HAP-1 (cell line): ENCODE measurements around the gene SFXN1.

Experiments used
- DNase-seq, 2 experiments: peaks; one replicate each; pipeline ENCODE4 v3.0.0-alpha.2; 2016 to 2020; ENCODE audit warnings: low spot score in 2 of 2
- H3K27me3 ChIP-seq: fragments of 250-450 bp; sonication (Bioruptor Pico); 2 replicates; pipeline ENCODE4 v1.5.1; 2020; ENCODE audit warnings: low read depth, mild to moderate bottlenecking, moderate library complexity
- H3K36me3 ChIP-seq: fragments of 250-450 bp; sonication (Bioruptor Pico); replicated peaks from 2 replicates; pipeline ENCODE4 v1.5.1; 2020; ENCODE audit warnings: mild to moderate bottlenecking
- H3K4me1 ChIP-seq: fragments of 250-450 bp; sonication (Bioruptor Pico); 2 replicates; pipeline ENCODE4 v1.5.1; 2020; ENCODE audit warnings: mild to moderate bottlenecking
- H3K4me3 ChIP-seq: fragments of 250-450 bp; sonication (Bioruptor Pico); 2 replicates; pipeline ENCODE4 v1.5.1; 2020; ENCODE audit warnings: mild to moderate bottlenecking, moderate library complexity
- H3K9me3 ChIP-seq: fragments of 250-450 bp; sonication (Bioruptor Pico); 2 replicates; pipeline ENCODE4 v1.5.1; 2020; ENCODE audit warnings: mild to moderate bottlenecking, moderate library complexity
- in situ Hi-C: fragments of 300-500 bp; cut with MboI; formaldehyde crosslinking; loops from 3 replicates; pipeline ENCODE4 v1.14.3; 2020; ENCODE audit warnings: low sequenced_read_pairs, inconsistent platforms, mixed read lengths

SFXN1 gene

GRCh38 chr5:175564716-175565115 is 86.4 kb downstream of the SFXN1 start:
- no peaks in the 10 kb centered on the region for H3K36me3 ChIP-seq
- in situ Hi-C loops: no loop called here
- no peak for DNase-seq
- no peaks in the 10 kb centered on the region for H3K9me3 ChIP-seq
- H3K4me3 ChIP-seq: no peak overlapping the region
- peaks cover 59% of the 10 kb centered on the region for H3K27me3 ChIP-seq
- no peaks in the 10 kb centered on the region for H3K4me1 ChIP-seq

GRCh38 chr5:175566697-175567096 is 88.3 kb downstream of the SFXN1 start:
- H3K27me3 ChIP-seq: peaks cover 54% of the 10 kb centered on the region
- H3K4me1 ChIP-seq: no peaks in the 10 kb centered on the region
- no peak overlapping the region for H3K4me3 ChIP-seq
- DNase-seq: no peak
- H3K9me3 ChIP-seq: no peaks in the 10 kb centered on the region
- no peaks in the 10 kb centered on the region for H3K36me3 ChIP-seq
- in situ Hi-C loops: no loop called here

- no peaks in the 10 kb centered on the region for H3K4me1 ChIP-seq
- no peaks in the 10 kb centered on the region for H3K9me3 ChIP-seq
- in situ Hi-C loops: no loop called here
- peaks cover 44% of the 10 kb centered on the region for H3K27me3 ChIP-seq
- H3K4me3 ChIP-seq: no peak overlapping the region
- no peak for DNase-seq
- H3K36me3 ChIP-seq: no peaks in the 10 kb centered on the region
Measured at GRCh38 chr5:175567954-175568353, 89.6 kb downstream of the SFXN1 start.

GRCh38 chr5:175569701-175570100 is 91.3 kb downstream of the SFXN1 start:
- no peak for DNase-seq
- Histone ChIP-seq H3K36me3 (no peaks in the 10 kb centered on the region), H3K9me3 (no peaks in the 10 kb centered on the region), H3K4me1 (no peaks in the 10 kb centered on the region), H3K27me3 (peaks cover 40% of the 10 kb centered on the region), H3K4me3 (no peak overlapping the region)
- in situ Hi-C loops: no loop called here

- H3K27me3 ChIP-seq: peaks cover 38% of the 10 kb centered on the region
- H3K36me3 ChIP-seq: no peaks in the 10 kb centered on the region
- no peak overlapping the region for H3K4me3 ChIP-seq
- in situ Hi-C loops: no loop called here
- DNase-seq: no peak
- no peaks in the 10 kb centered on the region for H3K9me3 ChIP-seq
- H3K4me1 ChIP-seq: no peaks in the 10 kb centered on the region
Measured at GRCh38 chr5:175572886-175573285, 94.5 kb downstream of the SFXN1 start.

- Histone ChIP-seq H3K36me3 (no peaks in the 10 kb centered on the region), H3K27me3 (peaks cover 45% of the 10 kb centered on the region), H3K9me3 (no peaks in the 10 kb centered on the region), H3K4me1 (no peaks in the 10 kb centered on the region), H3K4me3 (no peak overlapping the region)
- in situ Hi-C loops: no loop called here
- no peak for DNase-seq
Measured at GRCh38 chr5:175573493-175574269, 95.3 kb downstream of the SFXN1 start.

GRCh38 chr5:175575301-175575700 is 96.9 kb downstream of the SFXN1 start:
- Histone ChIP-seq H3K9me3 (no peaks in the 10 kb centered on the region), H3K4me3 (no peak overlapping the region), H3K27me3 (peaks cover 55% of the 10 kb centered on the region), H3K4me1 (no peaks in the 10 kb centered on the region), H3K36me3 (no peaks in the 10 kb centered on the region)
- in situ Hi-C loops: no loop called here
- no peak for DNase-seq

GRCh38 chr5:175576096-175576495 is 97.7 kb downstream of the SFXN1 start:
- H3K27me3 ChIP-seq: peaks cover 55% of the 10 kb centered on the region

GRCh38 chr5:175576591-175576990 is 98.2 kb downstream of the SFXN1 start:
- DNase-seq: no peak
- in situ Hi-C loops: no loop called here
- Histone ChIP-seq H3K27me3 (peaks cover 52% of the 10 kb centered on the region), H3K4me3 (no peak overlapping the region), H3K36me3 (no peaks in the 10 kb centered on the region), H3K9me3 (no peaks in the 10 kb centered on the region), H3K4me1 (no peaks in the 10 kb centered on the region)

More at GRCh38 chr5:175576096-175576495, 97.7 kb downstream of the SFXN1 start:
- Histone ChIP-seq H3K4me1 (no peaks in the 10 kb centered on the region), H3K9me3 (no peaks in the 10 kb centered on the region), H3K36me3 (no peaks in the 10 kb centered on the region), H3K4me3 (no peak overlapping the region)
- in situ Hi-C loops: no loop called here
- DNase-seq: no peak
